Activated CD4-positive, alpha-beta T cell treated with anti-CD3 and anti-CD28 coated beads for 36 hours (primary cell): ENCODE results near the gene BRCA2. TPM values are rescaled to one million over a fixed set of nuclear protein-coding genes. Genes with fewer than 3 reads are reported as not detected.

Experiments
- ATAC-seq: fragments of 200-7000 bp; cut with Tn5 transposase; one replicate; pipeline ENCODE4 v1.10.0; 2021; ENCODE audit warnings: mild to moderate bottlenecking, moderate library complexity
- CTCF ChIA-PET: fragments of 350-600 bp; sonication (Branson Sonifier 250); formaldehyde crosslinking; loops from one replicate; lab custom pipeline; 2021; ENCODE audit warnings: antibody characterized with exemption; lab: Charles Lee
- POLR2A ChIA-PET: fragments of 350-600 bp; sonication (Branson Sonifier 250); formaldehyde crosslinking; loops from one replicate; lab custom pipeline; 2021; ENCODE audit warnings: antibody characterized with exemption, inconsistent platforms; lab: Charles Lee
- DNase-seq: peaks from one replicate; pipeline ENCODE4 v3.0.0-alpha.2; 2020
- H3K27ac Mint-ChIP-seq: one replicate; pipeline ENCODE4 v1.8.0; 2021; ENCODE audit warnings: mixed read lengths
- H3K27me3 Mint-ChIP-seq: one replicate; pipeline ENCODE4 v1.8.0; 2021; ENCODE audit warnings: mixed read lengths
- H3K36me3 Mint-ChIP-seq: one replicate; pipeline ENCODE4 v1.8.0; 2021; ENCODE audit warnings: low read depth, mixed read lengths
- H3K4me1 Mint-ChIP-seq: one replicate; pipeline ENCODE4 v1.8.0; 2021; ENCODE audit warnings: mixed read lengths
- H3K4me3 Mint-ChIP-seq: one replicate; pipeline ENCODE4 v1.8.0; 2021; ENCODE audit warnings: mild to moderate bottlenecking, moderate library complexity, mixed read lengths
- H3K9me3 Mint-ChIP-seq: one replicate; pipeline ENCODE4 v1.8.0; 2021; ENCODE audit warnings: low read depth, mixed read lengths
- intact Hi-C, 2 experiments: fragments of 100-400 bp; cut with DNase I in 1 of 2; cut with micrococcal nuclease in 1 of 2; formaldehyde crosslinking; loops; one replicate each; pipeline versions ENCODE4 v1.14.2 to v1.15.1; 2022 to 2024; cut with DNase I, micrococcal nuclease
- total RNA-seq, 2 experiments: library from RNA; stranded (reverse); gene quantifications; one replicate each; pipeline ENCODE4 v1.2.3, GENCODE V29; 2021

The BRCA2 gene
- total RNA-seq, 2 experiments from 2014 or later: 34.1 to 49.0 TPM

DNA sequence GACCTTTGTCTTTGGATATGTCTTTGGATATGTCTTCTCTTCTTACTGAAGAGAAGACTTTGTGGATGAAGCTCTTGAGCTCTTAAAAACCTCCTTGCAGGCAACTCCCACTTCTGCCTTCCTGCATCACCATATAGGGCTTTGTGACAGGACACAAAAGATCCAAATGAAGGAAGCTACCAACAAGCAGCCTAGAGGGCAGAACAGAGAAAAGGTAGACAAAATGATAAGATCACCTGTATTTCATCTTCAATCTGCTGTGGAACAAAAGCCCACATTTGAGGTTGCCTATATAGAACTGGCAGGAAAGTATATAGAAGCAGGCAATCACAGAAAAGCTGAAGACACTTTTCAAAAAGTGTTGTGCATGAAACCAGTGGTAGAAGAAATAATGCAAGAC lies 70.1 kb downstream of the BRCA2 start:
- no peak overlapping the region for H3K27ac Mint-ChIP-seq
- POLR2A ChIA-PET: no interaction called here
- H3K27me3 Mint-ChIP-seq: no peaks in the 10 kb centered on the region
- CTCF ChIA-PET: interaction anchor here (0.7 to 1.1 kb wide), 2 partner anchors 48 to 57 kb away, joined by 3 read pairs; no protein-coding TSS in a partner anchor
- peaks cover 5% of the 10 kb centered on the region for H3K36me3 Mint-ChIP-seq
- H3K9me3 Mint-ChIP-seq: no peaks in the 10 kb centered on the region
- ATAC-seq: no peak
- no peak overlapping the region for H3K4me3 Mint-ChIP-seq
- DNase-seq: no peak
- intact Hi-C loops: no loop called here
- H3K4me1 Mint-ChIP-seq: peaks cover under 1% of the 10 kb centered on the region

DNA sequence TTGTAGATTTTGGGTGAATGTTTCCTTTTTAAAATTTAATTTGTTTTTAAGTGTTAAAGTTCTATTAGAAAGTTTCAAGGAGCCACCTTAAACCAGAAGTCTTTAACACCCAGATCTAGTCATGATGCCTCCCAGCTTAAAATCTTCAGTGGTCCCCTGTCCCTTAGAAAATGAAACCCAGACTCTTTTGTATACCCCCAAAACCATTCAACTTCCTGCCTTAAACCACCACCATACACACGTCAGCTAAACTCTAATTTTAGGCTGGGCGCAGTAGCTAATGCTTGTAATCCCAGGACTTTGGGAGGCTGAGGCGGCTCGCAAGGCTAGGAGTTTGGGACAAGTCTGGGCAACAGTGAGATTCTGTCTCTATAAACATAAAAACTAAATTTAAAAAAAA lies 74.7 kb downstream of the BRCA2 start:
- ChIA-PET CTCF (interaction anchor here (0.5 to 0.7 kb wide), 2 partner anchors 8 to 1291 kb away, joined by 3 to 4 read pairs; no protein-coding TSS in a partner anchor), POLR2A (no interaction called here)
- Mint-ChIP-seq H3K27ac (no peak overlapping the region), H3K36me3 (peaks cover 9% of the 10 kb centered on the region), H3K9me3 (no peaks in the 10 kb centered on the region), H3K27me3 (no peaks in the 10 kb centered on the region), H3K4me3 (no peak overlapping the region), H3K4me1 (peaks cover 2% of the 10 kb centered on the region)
- intact Hi-C loops: no loop called here
- ATAC-seq (no peak), DNase-seq (no peak)

DNA sequence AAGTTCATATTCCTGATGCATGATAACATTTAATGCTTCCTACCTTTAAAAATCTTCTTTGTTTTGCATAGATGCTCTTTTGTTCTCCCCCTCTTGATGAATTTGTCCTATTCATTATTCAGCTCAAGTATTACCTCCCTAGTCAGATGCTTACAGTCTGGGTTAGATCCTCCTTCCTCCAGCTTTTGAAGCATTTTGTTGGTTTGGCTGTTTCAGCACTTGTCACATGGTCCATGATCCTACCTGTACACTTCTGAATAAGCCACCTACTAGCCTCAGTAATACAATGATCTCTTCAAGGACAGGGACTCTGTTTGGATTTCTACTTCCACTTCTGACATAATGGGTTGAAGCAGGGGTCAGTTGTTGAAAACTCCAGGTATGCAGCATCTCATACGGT lies 75.2 kb downstream of the BRCA2 start:
- no peak for ATAC-seq
- ChIA-PET POLR2A (no interaction called here), CTCF (interaction anchor here (0.5 to 0.7 kb wide), 2 partner anchors 9 to 1291 kb away, joined by 3 to 4 read pairs; no protein-coding TSS in a partner anchor)
- no peak overlapping the region for H3K27ac Mint-ChIP-seq
- peaks cover 2% of the 10 kb centered on the region for H3K4me1 Mint-ChIP-seq
- no peaks in the 10 kb centered on the region for H3K27me3 Mint-ChIP-seq
- H3K9me3 Mint-ChIP-seq: no peaks in the 10 kb centered on the region
- no peak for DNase-seq
- intact Hi-C loops: no loop called here
- H3K36me3 Mint-ChIP-seq: peaks cover 9% of the 10 kb centered on the region
- H3K4me3 Mint-ChIP-seq: no peak overlapping the region

DNA sequence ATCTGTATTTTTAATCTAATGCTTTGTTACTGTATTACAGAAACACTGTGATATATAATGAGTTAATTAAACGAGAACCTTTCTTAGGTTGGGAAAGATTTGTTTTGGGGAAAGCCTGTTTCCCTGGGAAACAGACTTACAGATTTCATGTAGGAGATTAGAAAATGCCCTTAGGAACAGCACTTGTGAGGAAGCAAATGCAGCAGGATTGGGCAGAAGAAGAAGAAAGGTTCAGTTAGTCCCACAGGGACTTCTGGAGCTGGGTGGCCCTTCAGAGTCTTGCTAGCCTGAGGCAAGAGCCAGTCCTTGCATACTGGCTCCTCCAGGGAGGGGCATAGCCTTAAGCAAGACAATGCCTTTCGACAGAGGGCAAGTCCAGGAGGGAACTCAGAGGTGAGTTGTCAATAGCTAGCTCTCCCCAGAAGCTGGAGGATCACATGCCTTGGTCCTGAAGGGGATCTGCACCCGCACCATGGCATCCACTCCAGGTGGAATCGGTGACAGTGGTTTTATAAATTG lies 75.9 kb downstream of the BRCA2 start:
- DNase-seq: no peak
- no peak overlapping the region for H3K27ac Mint-ChIP-seq
- ChIA-PET CTCF (no interaction called here), POLR2A (no interaction called here)
- no peaks in the 10 kb centered on the region for H3K27me3 Mint-ChIP-seq
- peaks cover 11% of the 10 kb centered on the region for H3K36me3 Mint-ChIP-seq
- peaks cover 2% of the 10 kb centered on the region for H3K4me1 Mint-ChIP-seq
- no peak for ATAC-seq
- no peak overlapping the region for H3K4me3 Mint-ChIP-seq
- intact Hi-C loops: no loop called here
- H3K9me3 Mint-ChIP-seq: no peaks in the 10 kb centered on the region

DNA sequence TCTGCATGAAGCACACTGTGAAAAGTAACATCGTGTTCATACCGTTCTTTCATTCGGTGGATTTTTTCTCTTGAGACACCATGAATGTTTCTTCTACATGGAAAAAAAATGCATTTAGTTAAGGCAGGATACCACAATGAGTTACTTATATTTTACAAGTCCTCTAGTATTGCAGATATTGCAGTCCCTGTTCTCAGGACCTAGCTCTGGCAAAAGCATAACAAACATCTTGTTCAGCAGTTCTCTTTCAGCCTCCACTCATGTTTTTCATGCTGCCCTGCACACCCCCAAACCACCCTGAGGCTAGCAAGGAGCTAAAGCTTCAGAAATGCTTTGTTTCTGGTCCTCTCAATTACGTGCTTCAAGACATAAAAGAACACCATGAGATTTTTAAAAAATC lies 87.8 kb downstream of the BRCA2 start:
- H3K27ac Mint-ChIP-seq: no peak overlapping the region
- CTCF ChIA-PET: interaction anchor here (0.9 to 1.5 kb wide), 3 partner anchors 11 to 131 kb away, joined by 3 read pairs; no protein-coding TSS in a partner anchor
- no peaks in the 10 kb centered on the region for H3K27me3 Mint-ChIP-seq
- POLR2A ChIA-PET: interaction anchor here (0.6 kb wide), 1 partner anchor 464 kb away, joined by 3 read pairs; no protein-coding TSS in a partner anchor
- no peak for DNase-seq
- H3K9me3 Mint-ChIP-seq: no peaks in the 10 kb centered on the region
- H3K4me3 Mint-ChIP-seq: no peak overlapping the region
- intact Hi-C loops: no loop called here
- ATAC-seq: no peak
- H3K36me3 Mint-ChIP-seq: peaks cover 39% of the 10 kb centered on the region
- peaks cover 7% of the 10 kb centered on the region for H3K4me1 Mint-ChIP-seq

DNA sequence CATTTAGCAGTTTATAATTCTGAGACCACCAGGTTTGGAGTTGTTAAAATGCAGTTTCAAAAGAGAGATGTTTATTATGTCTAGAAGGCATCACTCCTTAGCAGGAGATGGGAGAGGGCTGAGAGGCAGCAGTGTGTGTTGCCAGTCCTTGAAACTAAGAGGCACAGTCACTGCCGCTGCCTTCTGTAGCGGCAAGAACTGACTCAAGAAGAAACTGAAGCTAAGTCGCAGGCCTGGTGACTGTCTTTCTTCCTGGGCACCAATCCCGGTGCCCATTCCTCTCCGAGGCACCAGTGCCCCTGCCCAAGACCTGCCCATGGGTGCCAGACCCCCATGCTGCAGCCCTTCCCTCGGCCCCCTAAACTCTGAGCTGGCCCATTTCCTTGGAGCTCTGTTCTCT lies 92.5 kb downstream of the BRCA2 start:
- ATAC-seq (peak; percentile 91), DNase-seq (peak; percentile 60)
- H3K27me3 Mint-ChIP-seq: no peaks in the 10 kb centered on the region
- peak overlapping the region; percentile 68 for H3K4me3 Mint-ChIP-seq
- intact Hi-C loops: loop anchor here (1.0 to 2.0 kb wide), 2 partner anchors 18 to 19 kb away; no protein-coding TSS in a partner anchor
- H3K36me3 Mint-ChIP-seq: peaks cover 27% of the 10 kb centered on the region
- peak overlapping the region; percentile 85 for H3K27ac Mint-ChIP-seq
- POLR2A ChIA-PET: interaction anchor here (0.5 to 1.2 kb wide), 3 partner anchors 19 to 1945 kb away, joined by 3 to 4 read pairs (median 4); partner anchors contain the start of gene N4BP2L1
- CTCF ChIA-PET: interaction anchor here (0.6 to 1.4 kb wide), 3 partner anchors 20 to 1575 kb away, joined by 3 to 5 read pairs (median 3); partner anchors contain the start of gene N4BP2L1
- no peaks in the 10 kb centered on the region for H3K9me3 Mint-ChIP-seq
- peaks cover 30% of the 10 kb centered on the region for H3K4me1 Mint-ChIP-seq

DNA sequence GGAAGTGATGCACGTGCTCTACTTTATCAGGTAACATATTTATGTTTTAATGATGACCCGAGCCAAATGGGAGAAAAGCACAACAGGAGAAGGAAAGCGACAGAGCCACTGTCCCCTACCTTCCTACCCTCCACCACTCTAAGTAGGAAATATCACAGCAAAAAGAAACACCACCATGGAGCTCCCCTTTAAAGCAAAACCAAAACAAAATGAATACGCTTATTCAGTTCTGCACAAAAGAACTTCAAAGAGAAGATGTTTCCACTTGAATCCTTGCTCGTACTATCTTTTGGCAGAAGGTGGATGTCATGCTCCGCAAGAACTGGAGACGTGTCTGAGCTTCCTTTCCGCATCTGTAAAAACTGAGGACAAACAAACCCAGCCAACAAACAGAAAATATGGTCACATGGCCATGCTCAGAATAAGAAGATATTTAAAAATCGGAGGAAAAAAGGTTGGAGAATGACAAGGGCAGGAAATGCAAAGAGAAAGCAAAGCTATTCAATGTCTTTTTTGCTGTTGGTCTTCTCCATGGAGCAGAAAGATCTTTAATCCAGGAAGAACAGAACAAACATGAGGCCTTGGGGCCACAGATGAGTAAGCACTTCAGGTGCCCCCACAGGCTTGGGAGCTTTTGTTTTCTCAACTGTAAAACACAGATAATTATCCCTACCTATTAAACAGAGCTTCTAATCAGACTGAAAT lies 93.1 kb downstream of the BRCA2 start:
- Mint-ChIP-seq H3K27ac (peak overlapping the region; percentile 85), H3K36me3 (peaks cover 22% of the 10 kb centered on the region), H3K9me3 (no peaks in the 10 kb centered on the region), H3K27me3 (no peaks in the 10 kb centered on the region), H3K4me1 (peaks cover 30% of the 10 kb centered on the region), H3K4me3 (peak overlapping the region; percentile 68)
- DNase-seq (no peak), ATAC-seq (peak; percentile 53)
- ChIA-PET CTCF (interaction anchor here (0.6 to 1.4 kb wide), 5 partner anchors 20 to 1575 kb away, joined by 3 to 9 read pairs (median 4); partner anchors contain the start of gene N4BP2L1), POLR2A (interaction anchor here (0.5 to 1.2 kb wide), 3 partner anchors 18 to 1946 kb away, joined by 3 to 4 read pairs (median 4); partner anchors contain the start of gene N4BP2L1)
- intact Hi-C loops: loop anchor here (1.0 to 2.0 kb wide), 2 partner anchors 18 kb away; no protein-coding TSS in a partner anchor

DNA sequence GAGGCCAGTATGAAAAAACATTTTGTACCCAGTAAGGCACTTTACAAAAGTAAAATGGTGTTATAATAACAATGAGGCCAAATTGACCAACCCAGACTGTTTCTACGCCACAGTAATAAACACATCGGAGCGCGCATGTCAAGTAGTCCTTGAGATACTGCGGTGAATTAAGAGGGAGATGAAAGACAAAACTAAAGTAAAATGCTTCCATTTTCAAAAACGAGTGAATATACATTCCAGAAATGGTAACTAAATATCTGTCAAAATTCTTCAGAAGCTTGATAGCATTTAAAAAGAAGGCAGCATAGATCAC lies 93.6 kb downstream of the BRCA2 start:
- CTCF ChIA-PET: interaction anchor here (1.0 to 1.7 kb wide), 3 partner anchors 14 to 499 kb away, joined by 4 to 9 read pairs (median 8); no protein-coding TSS in a partner anchor
- peaks cover 30% of the 10 kb centered on the region for H3K4me1 Mint-ChIP-seq
- no peaks in the 10 kb centered on the region for H3K27me3 Mint-ChIP-seq
- H3K27ac Mint-ChIP-seq: no peak overlapping the region
- DNase-seq (no peak), ATAC-seq (no peak)
- H3K36me3 Mint-ChIP-seq: peaks cover 22% of the 10 kb centered on the region
- intact Hi-C loops: loop anchor here in 1 of 2 experiments (2.0 kb wide), 1 partner anchor 18 kb away; no protein-coding TSS in a partner anchor
- H3K4me3 Mint-ChIP-seq: no peak overlapping the region
- POLR2A ChIA-PET: interaction anchor here (1.1 kb wide), 1 partner anchor 18 kb away, joined by 4 read pairs; no protein-coding TSS in a partner anchor
- H3K9me3 Mint-ChIP-seq: no peaks in the 10 kb centered on the region

DNA sequence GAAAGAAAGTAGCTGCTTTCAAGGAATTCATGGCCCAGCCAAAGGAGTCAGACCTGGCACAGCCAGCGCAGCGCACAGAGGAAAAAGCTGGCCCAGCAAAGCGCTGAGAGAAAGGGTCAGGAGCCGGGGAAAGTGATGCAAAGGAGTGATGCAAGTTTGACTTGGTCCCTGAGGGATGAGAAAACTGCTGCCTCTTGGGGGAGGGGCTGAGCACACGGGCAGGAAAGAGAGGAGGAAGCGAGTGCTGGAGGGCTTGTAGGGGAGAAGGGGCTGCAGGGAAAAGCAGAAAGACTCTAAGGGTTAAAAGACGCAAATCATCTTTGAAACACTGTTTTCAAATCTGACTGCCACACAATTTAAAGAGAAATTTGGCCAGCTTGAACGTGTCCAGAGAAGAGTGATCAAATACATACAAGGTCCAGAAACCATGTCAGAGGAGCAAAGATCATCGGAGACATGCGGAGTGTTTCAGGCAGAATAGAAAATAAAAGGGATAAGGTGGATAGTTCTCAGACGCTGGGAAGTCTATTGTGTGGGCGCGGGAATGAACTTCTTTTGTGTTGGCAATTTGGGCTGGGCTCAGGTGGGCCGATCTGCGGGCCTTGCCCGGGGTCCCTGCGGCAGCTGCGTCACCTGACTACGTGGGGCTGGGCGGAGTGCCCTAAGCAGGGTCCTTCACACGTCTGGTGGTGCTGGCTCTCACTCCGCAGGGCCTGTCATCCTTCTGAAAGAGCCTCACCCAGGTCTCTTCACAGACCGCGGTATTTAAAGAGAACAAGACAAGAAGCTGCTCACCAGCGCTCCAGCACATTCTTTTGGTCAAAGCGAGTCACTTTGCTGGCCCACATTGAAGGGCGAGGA lies 94.5 kb downstream of the BRCA2 start:
- Mint-ChIP-seq H3K36me3 (peaks cover 22% of the 10 kb centered on the region), H3K9me3 (no peaks in the 10 kb centered on the region), H3K4me1 (peaks cover 30% of the 10 kb centered on the region), H3K4me3 (no peak overlapping the region), H3K27me3 (no peaks in the 10 kb centered on the region), H3K27ac (no peak overlapping the region)
- DNase-seq (peak; percentile 8), ATAC-seq (no peak)
- ChIA-PET POLR2A (no interaction called here), CTCF (interaction anchor here (0.9 to 1.7 kb wide), 3 partner anchors 15 to 500 kb away, joined by 3 to 9 read pairs (median 8); no protein-coding TSS in a partner anchor)
- intact Hi-C loops: loop anchor here in 1 of 2 experiments (2.0 kb wide), 1 partner anchor 17 kb away; no protein-coding TSS in a partner anchor

DNA sequence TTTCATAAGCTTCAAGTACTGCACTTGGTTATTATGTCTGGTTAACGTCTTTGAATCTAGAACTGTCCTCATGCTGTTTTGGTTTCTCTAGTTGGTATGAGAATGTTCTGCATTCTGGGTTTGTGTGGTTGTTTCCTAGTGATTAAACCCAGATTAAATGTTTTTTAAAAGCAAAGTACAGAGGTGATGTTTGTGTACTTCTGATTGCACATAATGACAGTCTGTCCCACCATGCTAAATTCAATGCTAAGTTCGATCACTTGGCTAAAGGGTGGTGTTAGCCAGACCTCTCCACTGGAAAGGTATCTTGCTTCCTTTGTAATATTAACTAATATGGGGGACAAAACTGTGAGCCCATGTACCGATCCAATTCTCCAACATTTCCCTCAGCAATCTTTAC lies 98.0 kb downstream of the BRCA2 start:
- POLR2A ChIA-PET: no interaction called here
- H3K27ac Mint-ChIP-seq: no peak overlapping the region
- DNase-seq (no peak), ATAC-seq (no peak)
- no peaks in the 10 kb centered on the region for H3K27me3 Mint-ChIP-seq
- peaks cover 5% of the 10 kb centered on the region for H3K9me3 Mint-ChIP-seq
- H3K4me1 Mint-ChIP-seq: peaks cover 21% of the 10 kb centered on the region
- peaks cover 11% of the 10 kb centered on the region for H3K36me3 Mint-ChIP-seq
- no peak overlapping the region for H3K4me3 Mint-ChIP-seq
- CTCF ChIA-PET: no interaction called here
- intact Hi-C loops: no loop called here
